ENCODE measurements around the gene FAM20B. TPM values are rescaled to one million over a fixed set of nuclear protein-coding genes. Genes with fewer than 3 reads are reported as not detected.
A peak's percentile ranks its signal among the peaks of the same experiment; 100 is the strongest.

The FAM20B gene
- total and polyA plus RNA-seq, 2 experiments from 2014 or later, result 5.3 to 22.5 TPM

- peaks cover 59% of the 10 kb centered on the region for H3K4me1 Mint-ChIP-seq
- no peak for DNase-seq (ENCODE audit: low spot score)
- H3K79me2 ChIP-seq (replicated peaks; ENCODE audit: insufficient read depth), result peaks cover 98% of the 10 kb centered on the region
- H3K4me1 ChIP-seq (ENCODE audit: insufficient read depth), result peaks cover 44% of the 10 kb centered on the region
- no peaks in the 10 kb centered on the region for H3K9me3 Mint-ChIP-seq
- H3F3A ChIP-seq (replicated peaks; ENCODE audit: low read depth), result no peaks in the 10 kb centered on the region
- H3K4me2 ChIP-seq, result no peak overlapping the region
- no peaks in the 10 kb centered on the region for H3K27me3 Mint-ChIP-seq (ENCODE audit: insufficient read depth, low read depth, poor library complexity)
- TF ChIP-seq REST (IDR thresholded peaks at IDR 0.05; ENCODE audit: unreplicated experiment) (no peak), EZH2 (IDR thresholded peaks at IDR 0.05; ENCODE audit: low read depth, unreplicated experiment) (no peak), CTCF (conservative IDR thresholded peaks at IDR 0.05; ENCODE audit: low read depth in 2 of 2) (no peak)
- no peak for ATAC-seq
- H3K36me3 ChIP-seq (ENCODE audit: insufficient read depth), result no peaks in the 10 kb centered on the region
- no peak overlapping the region for H3K4me3 Mint-ChIP-seq
- H3K27ac Mint-ChIP-seq, result peak overlapping the region; percentile 50
- H4K20me1 ChIP-seq (replicated peaks; ENCODE audit: insufficient read depth), result peaks cover 2% of the 10 kb centered on the region; the same call in 1 of the 2 replicates
- no peaks in the 10 kb centered on the region for H3K36me3 Mint-ChIP-seq (ENCODE audit: low read depth)
- H3K9me2 ChIP-seq (ENCODE audit: insufficient read depth), result no peaks in the 10 kb centered on the region
- H2AFZ ChIP-seq, result no peak overlapping the region
- H3K27ac ChIP-seq (ENCODE audit: low read depth), result no peak overlapping the region
- H3K27me3 ChIP-seq (ENCODE audit: insufficient read depth), result no peaks in the 10 kb centered on the region
- H3K4me3 ChIP-seq, result no peak overlapping the region
Measured at GRCh38 chr1:179031855-179032513, 6.3 kb downstream of the FAM20B start.

GRCh38 chr1:179034720-179035119 lies 9.0 kb downstream of the FAM20B start:
- peaks cover 48% of the 10 kb centered on the region for H3K4me1 Mint-ChIP-seq
- ATAC-seq (no peak), DNase-seq (ENCODE audit: low spot score) (no peak)
- H3K36me3 ChIP-seq (ENCODE audit: insufficient read depth), result no peaks in the 10 kb centered on the region
- H3F3A ChIP-seq (replicated peaks; ENCODE audit: low read depth), result no peaks in the 10 kb centered on the region
- no peaks in the 10 kb centered on the region for H3K9me2 ChIP-seq (ENCODE audit: insufficient read depth)
- no peak overlapping the region for H3K4me3 Mint-ChIP-seq
- peaks cover 2% of the 10 kb centered on the region; the same call in 1 of the 2 replicates for H4K20me1 ChIP-seq (replicated peaks; ENCODE audit: insufficient read depth)
- peak overlapping the region; percentile 3; the same call in 1 of the 2 replicates for H3K4me2 ChIP-seq
- no peak overlapping the region for H3K4me3 ChIP-seq
- H3K27me3 Mint-ChIP-seq (ENCODE audit: insufficient read depth, low read depth, poor library complexity), result no peaks in the 10 kb centered on the region
- peak overlapping the region; percentile 1; the same call in 1 of the 2 replicates for H3K27ac ChIP-seq (ENCODE audit: low read depth)
- H3K4me1 ChIP-seq (ENCODE audit: insufficient read depth), result peaks cover 25% of the 10 kb centered on the region
- H3K27ac Mint-ChIP-seq, result peak overlapping the region; percentile 76
- no peaks in the 10 kb centered on the region for H3K27me3 ChIP-seq (ENCODE audit: insufficient read depth)
- TF ChIP-seq ZNF114 (CRISPR knock-in tag; IDR thresholded peaks at IDR 0.05) (no peak), POLR2AphosphoS5 (IDR thresholded peaks at IDR 0.05; ENCODE audit: low read depth) (no peak), EZH2phosphoT487 (IDR thresholded peaks at IDR 0.05; ENCODE audit: unreplicated experiment) (no peak), CREB1 (CRISPR knock-in tag; IDR thresholded peaks at IDR 0.05; ENCODE audit: low read depth) (no peak), REST (IDR thresholded peaks at IDR 0.05; ENCODE audit: unreplicated experiment) (no peak), ETS1 (IDR thresholded peaks at IDR 0.05) (no peak), JUNB (IDR thresholded peaks at IDR 0.05; ENCODE audit: unreplicated experiment) (no peak)
- H3K9me3 Mint-ChIP-seq, result peaks cover 3% of the 10 kb centered on the region; the same call in 1 of the 3 replicates
- no peak overlapping the region for H2AFZ ChIP-seq
- peaks cover 98% of the 10 kb centered on the region for H3K79me2 ChIP-seq (replicated peaks; ENCODE audit: insufficient read depth)
- peaks cover 5% of the 10 kb centered on the region; the same call in 1 of the 3 replicates for H3K36me3 Mint-ChIP-seq (ENCODE audit: low read depth)

Data from GM23338 (cell line).